Hypothalamus (tissue), 51 donors: ENCODE results near the gene ITSN1.

Experiments used
- DNase-seq, 51 donors: peaks; one replicate each; lab custom pipeline; 2025; lab: John Stamatoyannopoulos, UW

The ITSN1 gene

DNA sequence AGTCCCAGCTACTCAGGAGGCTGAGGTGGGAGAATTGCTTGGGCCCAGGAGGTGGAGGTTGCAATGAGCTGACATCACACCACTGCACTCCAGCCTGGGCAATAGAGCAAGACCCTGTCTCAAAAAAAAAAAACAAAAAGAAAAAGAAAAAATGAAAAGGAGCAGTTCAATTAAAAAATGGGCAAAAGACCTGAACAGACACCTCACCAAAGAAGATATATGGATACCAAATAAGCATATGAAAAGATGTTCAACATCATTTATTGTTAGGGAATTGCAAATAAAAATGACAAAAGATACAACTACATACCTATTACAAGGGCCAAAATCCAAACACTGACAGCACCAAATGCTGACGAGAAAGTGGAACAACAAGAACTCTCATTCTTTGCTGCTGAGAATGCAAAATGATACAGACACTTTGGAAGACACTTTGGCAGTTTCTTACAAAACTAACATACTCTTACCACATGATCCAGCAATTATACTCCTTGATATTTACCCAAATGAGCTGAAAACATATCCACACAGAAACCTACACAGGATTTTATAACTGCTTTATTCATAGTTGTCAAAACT, 302.0 kb downstream of the ITSN1 start:
- DNase-seq = no peak

DNA sequence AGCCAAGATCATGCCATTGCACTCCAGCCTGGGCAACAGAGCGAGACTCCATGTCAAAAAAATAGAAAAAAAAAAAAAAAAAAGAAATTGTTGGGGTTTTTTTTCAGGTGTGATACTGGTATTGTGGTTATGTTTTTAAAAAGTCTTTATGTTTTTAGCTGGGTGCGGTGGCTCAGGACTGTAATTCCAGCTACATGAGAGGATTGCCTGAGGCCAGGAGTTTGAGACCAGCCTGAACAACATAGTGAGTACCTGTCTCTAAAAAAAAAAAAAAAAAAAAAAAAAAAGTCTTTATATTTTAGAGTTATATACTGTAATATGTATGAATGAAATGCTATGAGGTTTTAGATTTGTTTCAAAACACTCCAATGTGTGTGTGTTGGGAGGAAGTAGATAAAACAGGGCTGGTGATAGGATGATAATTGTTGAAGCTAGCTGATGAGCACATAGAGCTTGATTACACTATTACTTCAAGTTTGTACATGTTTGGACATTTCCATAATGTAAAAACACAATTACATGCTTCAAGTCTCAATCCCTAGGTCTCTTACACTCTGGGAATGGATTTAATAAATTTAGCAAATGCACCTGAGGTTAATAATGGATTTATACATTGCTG, 303.5 kb downstream of the ITSN1 start:
- DNase-seq = no peak

DNA sequence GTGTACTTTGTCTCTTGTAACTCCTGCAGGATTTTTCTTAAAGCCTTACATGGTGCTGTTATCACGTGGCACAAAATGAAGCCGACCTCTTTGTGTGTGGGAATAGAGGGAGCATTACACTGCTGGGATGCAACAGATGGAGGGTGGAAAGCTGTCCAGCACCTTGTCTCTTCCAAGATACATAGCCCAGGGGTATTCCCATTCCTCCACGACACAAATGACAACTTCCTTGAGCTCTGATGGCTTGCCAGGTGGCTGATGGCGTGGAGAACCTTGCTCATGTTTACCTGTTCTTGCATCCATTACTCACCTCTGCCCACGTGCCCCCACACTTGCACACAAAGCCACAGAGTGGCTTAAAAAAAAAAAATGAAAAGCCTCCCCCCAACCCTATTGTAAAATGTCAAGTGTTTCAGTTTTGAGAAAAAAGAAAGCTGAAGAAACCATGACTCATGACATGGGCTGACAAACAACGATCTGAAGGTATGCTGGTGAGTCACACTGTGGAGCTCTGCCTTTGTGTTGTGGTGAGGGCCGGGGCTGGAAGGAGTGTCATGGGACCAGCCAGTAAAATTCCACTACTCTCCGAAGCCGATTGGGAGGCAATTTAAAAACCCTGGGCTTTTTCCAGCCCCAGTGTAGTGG, 305.3 kb downstream of the ITSN1 start:
- peak in 35 of 51 donors; percentile 15 to 90 (median 66) for DNase-seq

DNA sequence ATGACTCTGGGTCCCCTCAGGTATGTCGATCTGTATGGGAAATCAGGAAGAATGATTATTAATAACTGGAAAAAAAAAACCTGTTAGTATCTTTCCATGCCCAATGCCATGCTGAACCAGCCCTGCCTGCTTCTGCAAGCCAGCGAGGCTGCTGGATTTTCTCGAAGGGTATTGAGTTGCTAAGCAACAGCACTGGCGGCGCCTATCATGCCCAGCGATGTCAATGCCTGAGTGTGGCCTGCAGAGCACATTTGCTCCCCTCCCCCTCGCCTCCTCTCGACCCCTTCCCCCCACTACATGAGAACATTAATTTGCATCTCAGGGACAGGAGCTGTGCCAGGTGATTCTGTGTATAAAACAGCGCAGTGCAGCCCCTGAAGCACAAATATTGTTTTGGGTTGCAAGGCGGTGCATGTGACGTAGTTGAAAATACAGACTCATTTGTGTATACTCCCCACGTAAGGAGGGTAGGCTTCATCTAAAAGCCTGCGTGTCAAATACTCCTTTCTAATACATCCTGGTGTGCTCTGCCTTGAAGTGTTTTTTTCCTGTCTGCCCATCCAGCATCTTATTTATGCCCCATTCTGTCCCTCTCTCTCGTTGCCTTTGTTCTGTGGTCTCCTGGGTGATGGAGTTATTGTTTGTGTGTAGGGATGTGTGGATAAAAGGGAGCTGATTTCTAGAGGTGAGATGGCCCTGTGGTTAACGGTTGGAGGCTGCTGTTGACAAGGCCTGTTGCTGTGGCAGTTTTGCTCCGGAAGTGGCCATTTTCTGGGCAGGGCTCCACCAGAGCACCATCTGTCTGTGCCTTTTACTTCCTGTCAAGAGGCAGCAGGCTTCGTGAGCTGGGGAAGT, 306.0 kb downstream of the ITSN1 start:
- DNase-seq = peak in 45 of 51 donors; percentile 3 to 90 (median 70)

DNA sequence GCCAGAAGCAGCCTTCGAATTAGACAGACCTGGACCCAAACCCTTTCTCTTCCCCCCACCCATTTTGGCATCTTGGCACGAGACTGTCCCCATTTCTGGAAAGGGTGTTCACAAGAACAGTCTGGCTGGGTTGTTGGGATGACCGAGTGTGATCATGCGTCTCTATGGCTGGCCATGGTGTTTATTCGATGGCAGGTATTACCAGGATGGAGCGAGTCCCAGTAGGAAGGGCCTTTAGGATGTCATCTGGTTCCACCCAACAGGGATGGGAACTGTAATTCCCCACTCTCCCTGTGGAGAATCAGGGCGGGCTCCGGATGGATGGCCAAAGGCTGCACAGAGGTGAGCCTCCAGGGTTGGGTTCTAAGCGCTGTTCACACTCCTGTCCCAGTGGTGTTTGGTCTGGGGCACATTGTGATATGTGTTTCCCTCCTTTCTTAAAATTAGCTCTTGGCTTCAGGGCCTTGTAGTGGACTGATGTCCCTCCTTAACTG, 306.7 kb downstream of the ITSN1 start:
- DNase-seq = no peak
